GM21381 (cell line): Measurements from ENCODE around the gene FAM83B.
"Not testable (repeated sequence)": the region's sequence is repeated elsewhere in the genome, so short reads cannot be mapped to it uniquely, and the experiment has no call there.

ENCODE experiments used
- ATAC-seq: cut with Tn5 transposase; IDR thresholded peaks from one replicate; pipeline ENCODE4 v1.9.1; 2021; ENCODE audit warnings: mild to moderate bottlenecking, moderate library complexity; ENCODE audit not compliant: unreplicated experiment

FAM83B gene

DNA sequence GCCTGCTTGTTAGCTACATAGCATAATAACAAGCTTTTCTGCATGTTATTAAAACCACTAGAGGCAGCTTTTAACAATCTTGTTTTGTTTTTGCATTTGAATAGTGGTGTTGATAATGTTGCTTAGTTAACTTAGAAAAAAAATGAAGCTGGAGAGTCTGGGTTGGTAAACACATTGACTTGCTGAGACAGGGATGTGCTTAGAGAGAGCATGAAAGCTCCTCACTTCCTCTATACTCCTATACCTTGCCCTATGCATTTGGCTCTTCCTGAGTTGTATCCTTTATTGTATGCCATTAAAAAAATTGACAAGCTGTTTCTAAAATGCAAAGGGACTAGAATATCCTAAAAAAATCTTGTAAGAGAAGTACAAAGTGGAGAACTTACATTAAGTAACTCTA lies 13.6 kb downstream of the FAM83B start:
- ATAC-seq: no peak

DNA sequence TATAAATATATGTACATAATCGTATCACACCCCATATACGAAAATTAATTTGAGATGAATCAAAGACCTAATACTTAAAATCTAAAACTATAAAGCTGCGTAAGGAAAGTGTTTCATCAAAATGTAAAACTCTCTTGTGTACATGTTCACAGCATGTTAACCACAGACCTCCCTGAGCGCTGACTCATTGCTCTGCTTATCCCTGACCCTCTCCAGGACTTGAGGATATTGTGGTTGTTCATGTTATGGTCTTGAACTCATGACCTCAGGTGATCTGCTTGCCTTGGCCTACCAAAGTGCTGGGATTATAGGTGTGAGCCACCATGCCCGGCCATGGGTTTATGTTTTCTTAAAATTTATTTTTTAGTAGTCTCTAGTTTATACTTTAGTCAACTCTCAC lies 14.2 kb downstream of the FAM83B start:
- no peak for ATAC-seq

DNA sequence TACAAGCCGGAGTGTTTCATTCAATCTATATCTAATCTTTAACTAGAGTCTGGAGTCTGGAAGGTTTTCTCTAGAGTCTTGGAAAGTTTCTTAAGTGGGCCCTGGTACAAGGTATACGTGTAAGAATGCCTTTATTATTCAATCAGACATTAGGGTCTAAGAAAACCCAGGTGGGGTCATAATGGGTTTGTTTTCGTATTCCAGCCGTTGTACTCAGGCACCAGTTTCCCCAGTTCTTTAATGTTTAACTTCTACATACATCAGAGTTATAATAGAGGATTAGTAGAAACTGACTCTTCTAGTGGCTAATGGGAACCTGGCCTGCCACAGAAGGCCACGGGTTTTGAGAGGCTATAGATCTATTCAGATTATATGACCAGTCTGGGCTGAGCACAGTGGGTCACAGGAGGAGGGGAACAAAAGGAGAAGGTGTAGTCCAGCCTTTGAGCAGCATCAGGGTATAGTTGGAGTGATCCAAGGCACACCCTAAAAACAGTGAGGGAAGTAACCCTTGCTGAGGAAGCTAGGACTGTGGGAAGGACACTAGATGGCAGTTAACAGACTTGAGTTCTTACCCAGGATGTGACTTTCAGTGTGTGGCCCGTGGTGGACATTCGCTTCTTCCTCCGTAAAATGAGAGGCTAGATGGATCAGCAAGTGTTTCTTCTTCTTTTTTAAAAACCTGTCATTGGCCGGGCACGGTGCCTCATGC lies 15.5 kb downstream of the FAM83B start:
- no peak for ATAC-seq

DNA sequence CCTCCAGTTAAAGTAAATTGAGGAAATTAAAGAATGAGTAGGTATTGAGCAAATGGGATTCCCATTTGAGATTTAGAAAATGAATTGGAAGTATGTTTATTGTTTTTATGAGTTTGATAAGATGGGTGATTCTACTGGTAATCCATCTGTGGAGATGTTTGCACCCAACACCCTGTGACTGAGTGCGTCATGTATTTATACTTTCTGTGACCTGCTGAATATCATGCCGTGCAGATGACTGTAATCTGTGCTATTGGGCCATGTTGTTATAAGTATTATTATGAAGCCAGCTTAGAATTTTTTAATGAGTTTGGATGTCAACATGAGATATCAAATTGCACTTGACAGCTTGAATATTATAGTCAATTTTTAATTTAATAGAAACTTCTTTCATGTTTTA lies 17.7 kb downstream of the FAM83B start:
- no peak for ATAC-seq

DNA sequence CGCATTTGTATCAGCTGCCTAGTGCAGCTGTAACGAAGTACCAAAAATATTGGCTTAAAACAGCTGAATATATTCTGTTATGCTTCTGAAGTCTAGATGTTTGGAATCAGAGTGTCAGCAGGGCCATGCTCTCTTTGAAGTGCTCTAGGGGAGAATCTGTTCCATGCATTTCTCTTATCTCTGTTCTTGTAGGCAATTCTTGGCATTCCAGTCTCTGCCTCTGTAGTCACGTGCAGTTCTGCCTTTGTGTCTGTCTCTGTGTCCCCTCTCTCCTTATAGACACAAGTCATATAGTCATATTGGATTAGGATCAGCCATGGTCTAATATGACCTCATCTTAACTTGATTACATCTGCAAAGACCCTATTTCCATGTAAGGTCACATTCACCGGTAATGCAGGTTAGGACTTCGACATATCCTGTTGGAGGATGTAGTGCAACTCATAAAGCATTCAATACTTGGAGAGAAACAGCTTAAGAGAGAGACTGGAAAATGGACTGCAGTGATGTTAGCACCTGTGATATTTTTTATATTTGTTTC lies 18.6 kb downstream of the FAM83B start:
- no peak for ATAC-seq

DNA sequence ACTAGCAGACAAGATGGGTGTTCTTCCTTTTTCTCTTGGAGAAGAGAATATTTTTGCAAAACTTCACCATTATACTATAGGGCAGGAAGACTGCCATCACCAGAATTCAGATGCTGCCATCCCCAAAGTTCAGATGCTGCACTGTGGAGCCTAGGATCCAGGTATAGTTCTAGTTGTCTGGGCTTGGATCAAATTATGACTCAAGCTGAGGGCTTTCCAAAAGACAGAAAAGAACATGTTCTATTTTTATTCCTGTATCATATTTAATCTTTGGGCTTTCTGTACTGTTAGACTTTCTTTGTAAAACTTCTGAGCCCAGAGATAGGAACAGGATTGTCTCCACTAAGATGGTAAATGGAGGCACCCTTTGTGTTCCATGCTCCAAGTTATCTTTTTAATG lies 22.0 kb downstream of the FAM83B start:
- ATAC-seq: no peak

DNA sequence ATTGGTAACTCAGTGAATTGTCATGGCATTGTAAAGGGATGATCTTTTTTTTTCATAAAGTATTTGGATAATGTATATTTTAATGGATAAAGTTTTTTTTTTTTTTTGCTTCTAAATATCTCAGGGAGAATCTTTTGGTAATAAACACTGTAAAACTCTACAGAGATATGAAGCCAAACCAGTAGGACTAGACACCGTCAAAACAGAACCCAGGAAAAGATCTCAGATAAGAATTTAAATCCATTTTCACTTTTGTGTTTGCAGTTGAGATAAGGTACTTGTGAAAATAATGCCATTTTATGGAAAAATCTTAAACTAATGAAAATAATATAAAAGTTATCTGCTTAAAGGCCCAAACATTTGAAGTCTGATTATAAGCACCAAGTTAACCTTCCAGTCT lies 27.0 kb downstream of the FAM83B start:
- ATAC-seq: no peak

DNA sequence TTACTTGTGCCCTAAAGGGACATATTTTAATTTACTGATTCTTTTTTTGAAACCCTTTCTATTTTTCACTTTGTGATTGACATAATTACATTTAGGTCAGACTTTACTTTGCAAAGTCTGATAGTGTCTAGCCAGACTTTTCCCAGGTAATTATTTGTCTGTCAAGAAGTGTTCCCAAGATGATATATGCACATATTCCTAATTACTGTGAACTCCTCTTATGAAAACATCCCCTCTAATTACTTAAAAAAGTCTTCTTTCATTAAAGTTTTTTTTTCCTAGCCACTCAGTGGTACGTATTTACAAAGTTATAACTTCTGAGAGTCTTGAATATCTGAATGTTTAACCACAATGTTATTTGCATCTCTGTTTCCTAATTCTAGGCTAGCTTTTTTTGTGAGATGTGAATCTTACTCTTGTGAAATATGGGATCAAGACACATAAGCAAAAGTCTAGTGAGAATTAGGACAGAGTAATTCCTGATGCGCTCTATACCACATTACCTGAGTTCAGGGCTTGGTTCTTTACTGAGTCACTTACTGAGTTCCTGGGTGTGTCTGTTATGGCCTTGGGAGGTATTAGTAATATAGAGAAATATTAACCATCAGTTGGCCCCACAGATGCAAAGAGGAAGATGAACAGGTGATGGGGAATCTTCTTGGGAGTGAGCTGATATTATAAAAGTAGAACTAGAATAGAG lies 27.9 kb downstream of the FAM83B start:
- no peak for ATAC-seq

DNA sequence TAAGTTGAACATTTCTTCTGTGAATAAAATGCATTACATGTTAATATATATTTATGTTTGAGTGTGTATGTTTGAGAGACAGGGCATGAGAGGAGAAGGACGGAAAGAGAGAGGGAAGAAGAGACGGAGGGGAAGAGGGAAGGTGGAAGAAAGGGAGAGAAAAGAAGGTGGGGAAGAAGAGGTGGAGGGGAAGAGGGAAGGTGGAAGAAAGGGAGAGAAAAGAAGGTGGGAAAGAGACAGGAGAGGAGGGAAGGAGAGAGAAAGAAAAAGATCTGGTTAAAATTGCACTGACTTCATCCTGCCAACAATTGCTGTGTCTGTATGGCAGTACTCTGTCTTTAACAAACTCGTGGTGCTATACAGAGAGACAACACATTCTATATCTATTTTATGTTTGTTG lies 29.0 kb downstream of the FAM83B start:
- no peak for ATAC-seq

DNA sequence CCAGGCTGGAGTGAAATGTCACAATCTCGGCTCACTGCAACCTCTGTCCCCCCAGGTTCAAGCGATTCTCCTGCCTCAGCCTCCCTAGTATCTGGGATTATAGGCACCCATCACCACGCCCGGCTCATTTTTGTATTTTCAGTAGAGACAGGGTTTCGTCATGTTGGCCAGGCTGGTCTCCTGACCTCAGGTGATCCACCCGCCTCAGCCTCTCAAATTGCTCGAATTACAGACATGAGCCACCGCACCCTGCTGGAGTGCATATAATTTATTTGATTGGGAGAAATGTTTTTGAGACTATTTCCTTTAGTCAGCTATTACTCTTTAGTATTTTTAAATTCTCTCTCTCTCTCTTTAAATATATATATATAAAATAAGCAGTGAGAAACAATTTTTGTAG lies 29.8 kb downstream of the FAM83B start:
- no peak for ATAC-seq

DNA sequence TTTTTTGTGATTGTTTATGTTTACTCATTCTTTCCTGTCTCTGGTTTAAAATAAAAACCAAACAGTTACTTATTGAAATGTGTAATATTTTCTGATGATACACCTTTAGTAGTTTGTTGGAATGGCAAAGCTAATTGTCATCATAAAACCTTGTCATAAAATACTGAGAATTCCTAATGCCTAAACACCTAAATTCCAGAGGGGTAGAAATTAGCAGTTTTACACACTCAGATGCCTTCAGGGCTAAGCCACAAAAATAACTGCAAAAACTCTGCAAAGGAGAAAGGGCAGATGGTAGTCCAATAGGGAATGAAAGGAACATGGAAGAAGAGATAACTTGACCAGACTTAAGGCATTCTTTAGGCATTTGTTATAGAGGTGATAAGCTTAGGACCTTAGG lies 30.3 kb downstream of the FAM83B start:
- ATAC-seq: no peak

DNA sequence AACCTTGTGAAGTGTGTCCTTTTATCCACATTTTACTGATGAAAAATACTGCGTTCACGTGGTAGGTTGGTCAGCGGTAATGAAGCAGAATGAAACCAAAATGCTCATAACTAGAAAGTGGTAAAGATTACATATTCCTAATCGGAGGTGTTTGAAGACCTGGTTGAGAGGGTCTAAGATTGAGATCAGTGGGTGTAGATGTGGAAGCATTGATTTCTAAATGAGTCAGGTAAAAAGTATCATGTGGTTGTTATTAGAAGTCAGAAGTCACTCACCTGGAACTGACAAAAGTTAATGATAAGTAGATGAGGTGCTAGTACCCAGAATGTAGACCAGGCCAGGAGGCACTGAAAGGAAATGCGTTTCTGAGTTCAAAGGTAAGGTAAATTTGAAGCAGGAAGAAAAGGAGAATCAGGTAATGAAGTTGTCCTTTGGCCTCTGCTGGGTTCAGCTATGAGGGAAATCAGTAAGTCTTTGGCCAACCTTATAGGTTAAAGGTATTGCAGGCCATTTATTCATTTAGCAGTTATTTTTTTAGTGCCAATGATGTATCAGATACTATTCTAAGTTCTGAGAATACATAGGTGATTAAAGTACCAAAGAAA lies 31.2 kb downstream of the FAM83B start:
- ATAC-seq: no peak

DNA sequence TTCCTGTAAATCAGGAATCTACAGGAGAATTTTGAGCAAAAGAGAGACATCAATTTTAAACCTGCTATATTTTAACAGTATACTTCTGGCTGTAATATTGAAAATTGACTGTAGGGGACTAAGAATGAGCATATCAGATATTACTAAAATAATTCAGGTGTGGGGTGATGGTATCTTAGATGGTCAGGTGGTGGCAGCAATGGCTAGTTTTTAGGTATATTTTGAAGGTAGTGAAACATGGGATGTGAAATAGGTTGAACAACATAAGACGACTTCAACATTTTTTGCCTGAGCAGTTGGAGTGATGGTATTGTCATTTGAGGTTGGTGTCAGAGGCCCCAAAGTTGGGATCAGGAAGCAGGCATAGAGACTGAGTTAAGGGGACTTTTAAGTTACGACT lies 32.1 kb downstream of the FAM83B start:
- ATAC-seq: no peak

DNA sequence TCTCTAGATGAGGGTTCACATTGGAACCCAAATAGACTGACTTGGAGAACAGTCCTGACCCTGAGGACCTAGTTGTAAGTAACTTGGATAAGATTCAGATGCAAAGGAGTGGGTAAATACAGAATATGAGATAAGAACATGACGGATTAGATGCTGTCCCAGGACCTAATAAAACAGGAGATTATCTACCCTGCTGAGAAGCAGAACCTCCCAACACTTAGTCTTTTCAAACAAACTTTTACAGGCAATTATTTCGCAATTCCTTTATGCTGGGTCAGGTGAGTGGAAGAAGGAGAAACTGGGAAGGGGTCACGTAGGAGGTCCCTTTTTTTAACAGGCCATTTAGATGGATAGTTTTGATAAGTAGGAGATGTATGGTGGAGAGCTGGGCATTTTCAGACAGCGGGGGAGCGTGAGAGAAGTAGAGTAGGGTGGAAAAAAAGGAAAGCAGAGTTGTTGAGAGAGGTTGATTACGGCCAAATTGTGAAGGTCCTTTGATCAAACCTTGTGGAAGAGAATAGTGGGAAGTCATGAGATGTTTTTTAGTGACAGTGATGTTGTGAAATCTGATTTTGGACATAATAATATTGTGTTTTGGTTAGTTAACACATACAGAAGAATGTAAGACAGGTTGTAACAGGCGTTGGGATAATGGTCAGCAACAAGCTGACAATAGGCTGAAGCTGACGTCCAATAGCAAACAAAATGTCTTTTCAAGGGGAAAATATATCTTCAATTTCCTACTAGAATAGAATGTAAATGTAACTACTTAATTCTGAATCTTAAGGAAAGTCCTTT lies 32.8 kb downstream of the FAM83B start:
- no peak for ATAC-seq

DNA sequence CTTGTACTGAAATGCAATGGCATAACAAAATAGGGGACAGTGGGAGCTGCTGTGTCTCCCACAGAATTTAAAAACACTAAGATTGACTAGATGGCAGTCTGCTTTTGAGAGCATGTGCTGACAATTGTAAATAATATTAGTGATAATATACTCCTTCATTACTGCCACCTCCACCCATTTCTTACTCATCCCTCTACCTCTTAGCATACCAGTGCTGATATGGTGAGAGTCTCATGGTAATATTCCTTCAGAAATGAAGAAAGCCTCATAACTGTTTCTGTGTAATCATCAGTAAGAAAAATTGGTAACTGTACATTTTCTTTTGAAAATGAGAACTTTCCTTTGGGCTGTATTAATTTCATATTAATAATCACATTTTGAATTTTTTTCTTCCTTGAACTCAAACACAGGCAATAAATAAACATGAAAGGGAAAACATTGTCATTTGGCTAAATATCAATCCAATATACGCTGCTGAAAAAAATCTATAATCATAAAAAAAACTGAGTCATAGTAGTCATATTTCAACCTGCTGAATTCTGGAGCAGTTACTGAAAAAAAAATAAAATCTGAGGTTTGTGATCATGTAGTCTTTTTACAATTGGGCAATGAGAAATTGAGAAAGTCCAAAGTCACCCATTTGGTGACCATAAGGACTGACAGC lies 34.6 kb downstream of the FAM83B start:
- no peak for ATAC-seq

DNA sequence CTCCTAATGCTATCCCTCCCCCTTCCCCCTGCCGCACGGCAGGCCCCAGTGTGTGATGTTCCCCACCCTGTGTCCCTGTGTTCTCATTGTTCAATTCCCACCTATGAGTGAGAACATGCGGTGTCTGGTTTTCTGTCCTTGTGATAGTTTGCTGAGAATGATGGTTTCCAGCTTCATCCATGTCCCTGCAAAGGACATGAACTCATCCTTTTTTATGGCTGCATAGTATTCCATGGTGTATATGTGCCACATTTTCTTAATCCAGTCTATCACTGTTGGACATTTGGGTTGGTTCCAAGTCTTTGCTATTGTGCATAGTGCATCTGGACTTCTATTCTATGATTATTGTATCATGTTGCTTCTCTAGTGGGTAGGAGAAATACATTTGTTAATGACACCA lies 35.3 kb downstream of the FAM83B start:
- ATAC-seq: not testable (repeated sequence)

DNA sequence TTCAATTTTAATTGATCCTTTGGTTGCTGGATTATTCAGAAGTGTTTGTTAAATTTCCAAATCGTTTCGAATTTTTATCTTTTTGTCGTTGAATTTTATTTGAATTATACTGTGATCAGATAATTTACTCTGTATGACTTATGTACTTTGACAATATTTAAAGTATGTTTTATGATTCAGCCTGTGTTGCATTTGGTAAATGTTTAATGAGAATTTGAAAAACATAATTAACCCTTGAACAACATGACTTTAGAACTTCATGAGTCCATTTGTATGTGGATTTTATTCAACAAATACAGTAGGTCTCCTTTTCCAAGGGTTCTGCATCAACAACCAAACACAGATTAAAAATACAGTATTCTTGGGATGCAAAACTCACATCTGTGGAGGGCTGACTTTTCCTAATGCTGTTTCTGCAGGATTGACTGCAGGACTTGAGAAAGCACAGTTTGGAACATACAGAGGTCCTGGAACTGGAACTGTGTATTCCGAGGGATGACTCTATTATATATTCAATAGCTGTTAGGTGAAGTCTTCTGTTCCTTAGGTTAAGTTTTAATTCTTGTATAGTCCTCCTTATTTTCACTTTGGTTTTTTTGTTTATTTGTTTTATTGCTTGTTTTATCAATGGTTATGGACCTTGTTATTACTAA lies 40.5 kb downstream of the FAM83B start:
- no peak for ATAC-seq

DNA sequence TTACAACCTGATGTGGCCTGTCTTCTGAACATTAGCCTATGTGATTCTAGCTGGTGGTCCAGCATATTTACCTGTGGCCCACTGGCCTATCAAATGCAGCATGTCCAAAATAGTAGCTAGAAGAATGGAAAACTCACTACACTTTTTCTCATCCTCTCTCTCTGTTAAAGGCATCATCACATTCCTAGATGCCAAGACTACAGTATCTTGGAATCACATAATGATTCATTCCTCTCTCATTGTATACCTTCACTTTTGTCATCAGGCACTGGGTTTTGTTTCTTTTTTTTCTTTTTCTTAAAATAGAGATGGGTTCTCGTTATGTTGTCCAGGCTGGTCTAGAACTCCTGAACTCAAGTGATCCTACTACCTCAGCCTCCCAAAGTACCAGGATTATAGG lies 45.0 kb downstream of the FAM83B start:
- no peak for ATAC-seq

DNA sequence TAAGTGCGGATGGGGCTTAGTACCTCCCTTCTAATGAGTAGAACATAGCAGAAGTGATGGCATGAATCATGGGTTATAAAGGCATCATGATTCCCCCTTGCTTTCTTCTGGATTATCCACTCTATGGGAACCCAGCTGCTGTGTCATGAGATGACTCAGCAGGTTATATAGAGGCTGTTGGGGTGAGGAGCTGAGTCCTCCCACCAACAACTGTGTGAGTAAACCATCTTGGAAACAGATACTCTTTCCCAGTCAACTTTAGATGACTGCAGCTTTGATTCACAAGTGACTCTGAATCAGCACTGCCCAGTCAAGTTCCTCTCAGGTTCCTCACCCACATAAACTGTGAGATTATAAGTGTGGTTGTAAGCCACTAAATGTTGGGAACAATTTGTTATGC lies 46.3 kb downstream of the FAM83B start:
- ATAC-seq: no peak

DNA sequence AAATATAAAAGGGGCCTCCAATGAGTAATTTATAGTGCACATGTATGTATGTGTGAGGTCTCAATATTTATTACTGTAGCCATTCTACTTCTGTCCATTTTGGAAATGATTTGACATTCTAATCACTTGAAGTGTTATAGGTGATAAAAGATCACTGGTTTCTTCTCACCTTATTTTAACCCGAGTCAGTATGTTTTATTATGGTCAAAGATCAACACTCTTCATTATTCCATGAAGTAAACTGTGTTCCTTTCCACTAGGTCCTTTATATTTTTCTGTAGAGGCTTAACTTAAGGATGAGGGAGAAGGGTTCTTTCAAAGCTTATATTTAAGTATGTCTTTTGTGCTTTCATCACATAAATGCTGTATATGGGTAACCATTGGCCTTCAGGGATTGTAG lies 47.2 kb downstream of the FAM83B start:
- no peak for ATAC-seq
